Measurements from ENCODE around the gene PNPLA1. TPM values are rescaled to one million over a fixed set of nuclear protein-coding genes. Genes with fewer than 3 reads are reported as not detected.

The PNPLA1 gene
- total RNA-seq, 1 experiment from 2014 or later: not detected

GRCh38 chr6:36305885-36306284 is 36.0 kb downstream of the PNPLA1 start (continued):
- no peak for TF ChIP-seq SMAD4 (CRISPR knock-in tag; IDR thresholded peaks at IDR 0.05)
- TF ChIP-seq ZNF263 (CRISPR knock-in tag; IDR thresholded peaks at IDR 0.05; ENCODE audit: low read depth): no peak
- TF ChIP-seq E2F1 (CRISPR knock-in tag; IDR thresholded peaks at IDR 0.05): no peak
- TF ChIP-seq JUN (CRISPR knock-in tag; IDR thresholded peaks at IDR 0.05): no peak

- Mint-ChIP-seq H3K27me3 (ENCODE audit: low read depth) (no peaks in the 10 kb centered on the region), H3K36me3 (no peaks in the 10 kb centered on the region), H3K27ac (no peak overlapping the region), H3K4me3 (no peak overlapping the region), H3K9me3 (peaks cover 9% of the 10 kb centered on the region), H3K4me1 (peaks cover 9% of the 10 kb centered on the region)
- DNase-seq (ENCODE audit: low spot score) (no peak), ATAC-seq (no peak)
- ChIA-PET CTCF (interaction anchor here (0.7 to 2.1 kb wide), 3 partner anchors 14 to 61 kb away, joined by 3 to 11 read pairs (median 5); no protein-coding TSS in a partner anchor), POLR2A (interaction anchor here (0.5 kb wide), 1 partner anchor 259 kb away, joined by 3 read pairs; no protein-coding TSS in a partner anchor)
- no peak for TF ChIP-seq ZNF219 (CRISPR knock-in tag; IDR thresholded peaks at IDR 0.05; ENCODE audit: borderline replicate concordance)
- no peak for TF ChIP-seq ATF1 (CRISPR knock-in tag; IDR thresholded peaks at IDR 0.05)
- TF ChIP-seq USF1 (CRISPR knock-in tag; IDR thresholded peaks at IDR 0.05): no peak
These were observed 36.5 kb downstream of the PNPLA1 start for GRCh38 chr6:36306375-36306774.

GRCh38 chr6:36308514-36308913 is 38.7 kb downstream of the PNPLA1 start:
- Mint-ChIP-seq H3K36me3 (no peaks in the 10 kb centered on the region), H3K27ac (no peak overlapping the region), H3K4me1 (peaks cover 7% of the 10 kb centered on the region), H3K27me3 (ENCODE audit: low read depth) (no peaks in the 10 kb centered on the region), H3K9me3 (peaks cover 9% of the 10 kb centered on the region), H3K4me3 (no peak overlapping the region)
- ChIA-PET CTCF (no interaction called here), POLR2A (no interaction called here)
- TF ChIP-seq MXD4 (CRISPR knock-in tag; IDR thresholded peaks at IDR 0.05; ENCODE audit: borderline replicate concordance) (no peak), E2F5 (CRISPR knock-in tag; IDR thresholded peaks at IDR 0.05) (no peak), IRF2 (CRISPR knock-in tag; IDR thresholded peaks at IDR 0.05; ENCODE audit: borderline replicate concordance, low read depth) (no peak), FOXP1 (CRISPR knock-in tag; IDR thresholded peaks at IDR 0.05; ENCODE audit: borderline replicate concordance) (no peak), AFF4 (CRISPR knock-in tag; IDR thresholded peaks at IDR 0.05; ENCODE audit: borderline replicate concordance) (no peak), ZNF219 (CRISPR knock-in tag; IDR thresholded peaks at IDR 0.05; ENCODE audit: borderline replicate concordance) (no peak), TEAD4 (CRISPR knock-in tag; IDR thresholded peaks at IDR 0.05) (no peak), TCF7 (CRISPR knock-in tag; IDR thresholded peaks at IDR 0.05; ENCODE audit: low read depth) (no peak), CTCF (IDR thresholded peaks at IDR 0.05) (no peak), USF1 (CRISPR knock-in tag; IDR thresholded peaks at IDR 0.05) (no peak)
- DNase-seq (ENCODE audit: low spot score) (no peak), ATAC-seq (no peak)

All from WTC11 (cell line).